Activated naive CD4-positive, alpha-beta T cell treated with anti-CD3 and anti-CD28 coated beads for 36 hours (primary cell): Measurements from ENCODE around the gene OXCT2. TPM values are rescaled to one million over a fixed set of nuclear protein-coding genes. Genes with fewer than 3 reads are reported as not detected.

Experiments used
- CTCF ChIA-PET: fragments of 350-600 bp; sonication (Branson Sonifier 250); formaldehyde crosslinking; loops from one replicate; lab custom pipeline; 2021; ENCODE audit warnings: antibody characterized with exemption; lab: Charles Lee
- DNase-seq: peaks from one replicate; pipeline ENCODE4 v3.0.0-alpha.2; 2020
- H3K27ac Mint-ChIP-seq: one replicate; pipeline ENCODE4 v1.8.0; 2021; ENCODE audit warnings: mild to moderate bottlenecking, mixed read lengths
- H3K27me3 Mint-ChIP-seq: one replicate; pipeline ENCODE4 v1.8.0; 2021; ENCODE audit warnings: low read depth, mixed read lengths
- H3K36me3 Mint-ChIP-seq: one replicate; pipeline ENCODE4 v1.8.0; 2021; ENCODE audit warnings: low read depth, mixed read lengths
- H3K4me1 Mint-ChIP-seq: one replicate; pipeline ENCODE4 v1.8.0; 2021; ENCODE audit warnings: low read depth, mixed read lengths
- H3K4me3 Mint-ChIP-seq: one replicate; pipeline ENCODE4 v1.8.0; 2021; ENCODE audit warnings: mild to moderate bottlenecking, moderate library complexity, mixed read lengths
- H3K9me3 Mint-ChIP-seq: one replicate; pipeline ENCODE4 v1.8.0; 2021; ENCODE audit warnings: mixed read lengths
- intact Hi-C: fragments of 100-400 bp; cut with micrococcal nuclease; formaldehyde crosslinking; loops from one replicate; pipeline ENCODE4 v1.15.1; 2023
- total RNA-seq, 2 experiments: library from RNA; stranded (reverse); gene quantifications; one replicate each; pipeline ENCODE4 v1.2.3, GENCODE V29; 2021

Gene OXCT2
- total RNA-seq, 2 experiments from 2014 or later = 0.52 to 0.67 TPM

GRCh38 chr1:39737546-39738169 lies 33.5 kb downstream of the OXCT2 start:
- intact Hi-C loops = loop anchor here (5.0 to 10.0 kb wide), 2 partner anchors 57 to 555 kb away; no protein-coding TSS in a partner anchor
- Mint-ChIP-seq H3K36me3 (peaks cover 13% of the 10 kb centered on the region), H3K9me3 (no peaks in the 10 kb centered on the region), H3K27ac (no peak overlapping the region), H3K4me3 (no peak overlapping the region), H3K4me1 (peaks cover 26% of the 10 kb centered on the region), H3K27me3 (peaks cover 9% of the 10 kb centered on the region)
- CTCF ChIA-PET = interaction anchor here (1.6 to 2.2 kb wide), 2 partner anchors 17 to 62 kb away, joined by 6 to 7 read pairs; no protein-coding TSS in a partner anchor
- no peak for DNase-seq

GRCh38 chr1:39735731-39736130 lies 35.4 kb downstream of the OXCT2 start:
- Mint-ChIP-seq H3K36me3 (peaks cover 7% of the 10 kb centered on the region), H3K27me3 (peaks cover 11% of the 10 kb centered on the region), H3K9me3 (no peaks in the 10 kb centered on the region), H3K4me3 (no peak overlapping the region), H3K27ac (no peak overlapping the region), H3K4me1 (peaks cover 20% of the 10 kb centered on the region)
- peak; percentile 33 for DNase-seq
- CTCF ChIA-PET = interaction anchor here (1.2 kb wide), 1 partner anchor 64 kb away, joined by 3 read pairs; no protein-coding TSS in a partner anchor
- intact Hi-C loops = loop anchor here (5.0 to 10.0 kb wide), 2 partner anchors 59 to 553 kb away; no protein-coding TSS in a partner anchor

GRCh38 chr1:39733161-39733560 lies 38.0 kb downstream of the OXCT2 start:
- CTCF ChIA-PET = no interaction called here
- Mint-ChIP-seq H3K4me1 (peaks cover under 1% of the 10 kb centered on the region), H3K4me3 (no peak overlapping the region), H3K27ac (no peak overlapping the region), H3K27me3 (peaks cover 29% of the 10 kb centered on the region), H3K36me3 (no peaks in the 10 kb centered on the region), H3K9me3 (no peaks in the 10 kb centered on the region)
- no peak for DNase-seq
- intact Hi-C loops = loop anchor here (10.0 kb wide), 1 partner anchor 62 kb away; no protein-coding TSS in a partner anchor

- H3K27ac Mint-ChIP-seq = no peak overlapping the region
- peaks cover 34% of the 10 kb centered on the region for H3K27me3 Mint-ChIP-seq
- intact Hi-C loops = loop anchor here (10.0 kb wide), 1 partner anchor 62 kb away; no protein-coding TSS in a partner anchor
- H3K9me3 Mint-ChIP-seq = no peaks in the 10 kb centered on the region
- DNase-seq = no peak
- H3K4me1 Mint-ChIP-seq = peaks cover 5% of the 10 kb centered on the region
- no peaks in the 10 kb centered on the region for H3K36me3 Mint-ChIP-seq
- CTCF ChIA-PET = interaction anchor here (0.6 to 1.4 kb wide), 2 partner anchors 127 to 144 kb away, joined by 4 to 6 read pairs; no protein-coding TSS in a partner anchor
- no peak overlapping the region for H3K4me3 Mint-ChIP-seq
These were observed 38.4 kb downstream of the OXCT2 start for GRCh38 chr1:39732730-39733129.

GRCh38 chr1:39729842-39730241 lies 41.3 kb downstream of the OXCT2 start:
- H3K27me3 Mint-ChIP-seq = peaks cover 41% of the 10 kb centered on the region
- no peaks in the 10 kb centered on the region for H3K9me3 Mint-ChIP-seq

GRCh38 chr1:39729030-39729429 lies 42.1 kb downstream of the OXCT2 start:
- Mint-ChIP-seq H3K9me3 (no peaks in the 10 kb centered on the region), H3K36me3 (no peaks in the 10 kb centered on the region), H3K4me3 (no peak overlapping the region), H3K27me3 (peaks cover 49% of the 10 kb centered on the region), H3K27ac (no peak overlapping the region), H3K4me1 (peaks cover 10% of the 10 kb centered on the region)
- intact Hi-C loops = loop anchor here (10.0 kb wide), 2 partner anchors 324 to 624 kb away; no protein-coding TSS in a partner anchor
- DNase-seq = no peak
- CTCF ChIA-PET = interaction anchor here (0.6 kb wide), 2 partner anchors 148 to 152 kb away, joined by 3 read pairs; no protein-coding TSS in a partner anchor

More at GRCh38 chr1:39729842-39730241, 41.3 kb downstream of the OXCT2 start:
- DNase-seq = no peak
- Mint-ChIP-seq H3K4me3 (no peak overlapping the region), H3K27ac (no peak overlapping the region), H3K4me1 (peaks cover 10% of the 10 kb centered on the region), H3K36me3 (no peaks in the 10 kb centered on the region)
- CTCF ChIA-PET = interaction anchor here (0.6 kb wide), 1 partner anchor 153 kb away, joined by 3 read pairs; no protein-coding TSS in a partner anchor
- intact Hi-C loops = loop anchor here (10.0 kb wide), 3 partner anchors 65 to 625 kb away; no protein-coding TSS in a partner anchor

- Mint-ChIP-seq H3K4me1 (peaks cover 10% of the 10 kb centered on the region), H3K27ac (no peak overlapping the region), H3K4me3 (no peak overlapping the region), H3K27me3 (peaks cover 45% of the 10 kb centered on the region), H3K9me3 (no peaks in the 10 kb centered on the region), H3K36me3 (no peaks in the 10 kb centered on the region)
- CTCF ChIA-PET = no interaction called here
- DNase-seq = no peak
- intact Hi-C loops = loop anchor here (10.0 kb wide), 2 partner anchors 323 to 623 kb away; no protein-coding TSS in a partner anchor
These were observed 43.2 kb downstream of the OXCT2 start for GRCh38 chr1:39727932-39728317.

GRCh38 chr1:39727221-39727931 lies 43.8 kb downstream of the OXCT2 start:
- Mint-ChIP-seq H3K4me1 (peaks cover 10% of the 10 kb centered on the region), H3K36me3 (no peaks in the 10 kb centered on the region), H3K27me3 (peaks cover 41% of the 10 kb centered on the region), H3K9me3 (no peaks in the 10 kb centered on the region), H3K4me3 (no peak overlapping the region), H3K27ac (no peak overlapping the region)
- DNase-seq = no peak
- CTCF ChIA-PET = interaction anchor here (0.6 to 0.7 kb wide), 2 partner anchors 70 to 120 kb away, joined by 3 read pairs; no protein-coding TSS in a partner anchor
- intact Hi-C loops = loop anchor here (10.0 kb wide), 2 partner anchors 323 to 623 kb away; no protein-coding TSS in a partner anchor

- H3K4me3 Mint-ChIP-seq = no peak overlapping the region
- H3K27ac Mint-ChIP-seq = no peak overlapping the region
- CTCF ChIA-PET = interaction anchor here (1.5 kb wide), 1 partner anchor 54 kb away, joined by 5 read pairs; no protein-coding TSS in a partner anchor
- intact Hi-C loops = loop anchor here (10.0 kb wide), 2 partner anchors 322 to 622 kb away; no protein-coding TSS in a partner anchor
- peaks cover 10% of the 10 kb centered on the region for H3K4me1 Mint-ChIP-seq
- peaks cover 44% of the 10 kb centered on the region for H3K27me3 Mint-ChIP-seq
- no peak for DNase-seq
- no peaks in the 10 kb centered on the region for H3K9me3 Mint-ChIP-seq
- no peaks in the 10 kb centered on the region for H3K36me3 Mint-ChIP-seq
These were observed 44.5 kb downstream of the OXCT2 start for GRCh38 chr1:39726600-39726999.

- peaks cover 4% of the 10 kb centered on the region for H3K4me1 Mint-ChIP-seq
- H3K27ac Mint-ChIP-seq = no peak overlapping the region
- H3K4me3 Mint-ChIP-seq = no peak overlapping the region
- no peak for DNase-seq
- H3K27me3 Mint-ChIP-seq = peaks cover 31% of the 10 kb centered on the region
- CTCF ChIA-PET = interaction anchor here (1.0 to 3.0 kb wide), 4 partner anchors 51 to 117 kb away, joined by 3 to 11 read pairs (median 5); partner anchors contain the start of gene NT5C1A
- intact Hi-C loops = loop anchor here (10.0 kb wide), 2 partner anchors 318 to 618 kb away; no protein-coding TSS in a partner anchor
- no peaks in the 10 kb centered on the region for H3K9me3 Mint-ChIP-seq
- H3K36me3 Mint-ChIP-seq = no peaks in the 10 kb centered on the region
These were observed 48.7 kb downstream of the OXCT2 start for GRCh38 chr1:39722495-39722894.

- intact Hi-C loops = loop anchor here (10.0 kb wide), 2 partner anchors 317 to 617 kb away; no protein-coding TSS in a partner anchor
- Mint-ChIP-seq H3K4me3 (no peak overlapping the region), H3K27ac (no peak overlapping the region), H3K27me3 (peaks cover 31% of the 10 kb centered on the region), H3K9me3 (no peaks in the 10 kb centered on the region), H3K4me1 (peaks cover under 1% of the 10 kb centered on the region), H3K36me3 (no peaks in the 10 kb centered on the region)
- CTCF ChIA-PET = interaction anchor here (3.0 to 3.3 kb wide), 2 partner anchors 49 to 116 kb away, joined by 11 to 12 read pairs; partner anchors contain the start of gene NT5C1A
- no peak for DNase-seq
These were observed 49.5 kb downstream of the OXCT2 start for GRCh38 chr1:39721664-39722063.
